HG03571 (cell line): ENCODE measurements around the gene ENTHD1.
"Not testable (repeated sequence)": the region's sequence is repeated elsewhere in the genome, so short reads cannot be mapped to it uniquely, and the experiment has no call there.

Experiments used
- ATAC-seq: cut with Tn5 transposase; IDR thresholded peaks from one replicate; pipeline ENCODE4 v1.9.1; 2021; ENCODE audit not compliant: unreplicated experiment

The ENTHD1 gene

GRCh38 chr22:39925909-39926679 lies 32.5 kb upstream of the ENTHD1 start:
- ATAC-seq = no peak

- ATAC-seq = no peak
Measured at GRCh38 chr22:39925273-39925672, 31.7 kb upstream of the ENTHD1 start.

- ATAC-seq = no peak
Measured at GRCh38 chr22:39924286-39924685, 30.7 kb upstream of the ENTHD1 start.

- ATAC-seq = no peak
Measured at GRCh38 chr22:39923696-39924095, 30.1 kb upstream of the ENTHD1 start.

GRCh38 chr22:39920134-39920743 lies 26.7 kb upstream of the ENTHD1 start:
- ATAC-seq = no peak

GRCh38 chr22:39917776-39918495 lies 24.4 kb upstream of the ENTHD1 start:
- ATAC-seq = no peak

- ATAC-seq = no peak
Measured at GRCh38 chr22:39917197-39917643, 23.7 kb upstream of the ENTHD1 start.

- ATAC-seq = no peak
Measured at GRCh38 chr22:39916496-39916895, 22.9 kb upstream of the ENTHD1 start.

- ATAC-seq = no peak
Measured at GRCh38 chr22:39915295-39915726, 21.8 kb upstream of the ENTHD1 start.

GRCh38 chr22:39914584-39914983 lies 21.0 kb upstream of the ENTHD1 start:
- ATAC-seq = no peak

- no peak for ATAC-seq
Measured at GRCh38 chr22:39913886-39914285, 20.3 kb upstream of the ENTHD1 start.

- no peak for ATAC-seq
Measured at GRCh38 chr22:39913321-39913720, 19.8 kb upstream of the ENTHD1 start.

GRCh38 chr22:39910876-39911613 lies 17.5 kb upstream of the ENTHD1 start:
- ATAC-seq = no peak

GRCh38 chr22:39908737-39909136 lies 15.2 kb upstream of the ENTHD1 start:
- ATAC-seq = no peak

GRCh38 chr22:39908136-39908535 lies 14.6 kb upstream of the ENTHD1 start:
- no peak for ATAC-seq

GRCh38 chr22:39907605-39908097 lies 14.1 kb upstream of the ENTHD1 start:
- ATAC-seq = no peak

GRCh38 chr22:39907047-39907446 lies 13.5 kb upstream of the ENTHD1 start:
- ATAC-seq = no peak

GRCh38 chr22:39906207-39906606 lies 12.6 kb upstream of the ENTHD1 start:
- ATAC-seq = no peak

GRCh38 chr22:39905687-39906086 lies 12.1 kb upstream of the ENTHD1 start:
- ATAC-seq = no peak

- ATAC-seq = no peak
Measured at GRCh38 chr22:39904862-39905261, 11.3 kb upstream of the ENTHD1 start.

GRCh38 chr22:39904024-39904423 lies 10.5 kb upstream of the ENTHD1 start:
- not testable (repeated sequence) for ATAC-seq
